ENCODE measurements around the gene CNTNAP2. TPM values are rescaled to one million over a fixed set of nuclear protein-coding genes. Genes with fewer than 3 reads are reported as not detected.

CNTNAP2 gene
- total RNA-seq, 1 experiment from 2014 or later, result 60.0 TPM

- CTCF ChIA-PET, result no interaction called here
- no peak overlapping the region for H3K27ac ChIP-seq (ENCODE audit: low read depth, low read length, poor library complexity, severe bottlenecking)
- intact Hi-C loops (cut with micrococcal nuclease; ENCODE audit: unreplicated experiment), result no loop called here
- H3K4me3 ChIP-seq (ENCODE audit: low read depth, low read length, poor library complexity, severe bottlenecking), result no peak overlapping the region
- no peaks in the 10 kb centered on the region for H3K4me1 ChIP-seq (ENCODE audit: insufficient read depth, low read length, poor library complexity, severe bottlenecking)
- TF ChIP-seq EZH2 (IDR thresholded peaks at IDR 0.05; ENCODE audit: borderline replicate concordance, low read depth, low read length, poor library complexity, severe bottlenecking), result no peak
- TF ChIP-seq, protein P1, sequence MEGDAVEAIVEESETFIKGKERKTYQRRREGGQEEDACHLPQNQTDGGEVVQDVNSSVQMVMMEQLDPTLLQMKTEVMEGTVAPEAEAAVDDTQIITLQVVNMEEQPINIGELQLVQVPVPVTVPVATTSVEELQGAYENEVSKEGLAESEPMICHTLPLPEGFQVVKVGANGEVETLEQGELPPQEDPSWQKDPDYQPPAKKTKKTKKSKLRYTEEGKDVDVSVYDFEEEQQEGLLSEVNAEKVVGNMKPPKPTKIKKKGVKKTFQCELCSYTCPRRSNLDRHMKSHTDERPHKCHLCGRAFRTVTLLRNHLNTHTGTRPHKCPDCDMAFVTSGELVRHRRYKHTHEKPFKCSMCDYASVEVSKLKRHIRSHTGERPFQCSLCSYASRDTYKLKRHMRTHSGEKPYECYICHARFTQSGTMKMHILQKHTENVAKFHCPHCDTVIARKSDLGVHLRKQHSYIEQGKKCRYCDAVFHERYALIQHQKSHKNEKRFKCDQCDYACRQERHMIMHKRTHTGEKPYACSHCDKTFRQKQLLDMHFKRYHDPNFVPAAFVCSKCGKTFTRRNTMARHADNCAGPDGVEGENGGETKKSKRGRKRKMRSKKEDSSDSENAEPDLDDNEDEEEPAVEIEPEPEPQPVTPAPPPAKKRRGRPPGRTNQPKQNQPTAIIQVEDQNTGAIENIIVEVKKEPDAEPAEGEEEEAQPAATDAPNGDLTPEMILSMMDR (conservative IDR thresholded peaks at IDR 0.05; ENCODE audit: low read depth, low read length), result no peak
- H3K27me3 ChIP-seq (replicated peaks; ENCODE audit: insufficient read depth, low read depth, low read length, poor library complexity), result no peaks in the 10 kb centered on the region
- POLR2A ChIA-PET (ENCODE audit: low non-redundant PET), result no interaction called here
- BruUV-seq (replicated peaks), result no TSS peak
- H3K9me3 ChIP-seq (ENCODE audit: low read depth, low read length, poor library complexity, severe bottlenecking), result no peaks in the 10 kb centered on the region
- no peak for DNase-seq (ENCODE audit: low spot score)
- H3K36me3 ChIP-seq (ENCODE audit: insufficient read depth, low read length, poor library complexity, severe bottlenecking), result no peaks in the 10 kb centered on the region
Measured at GRCh38 chr7:148433521-148434180, 2317.1 kb downstream of the CNTNAP2 start.

DNA sequence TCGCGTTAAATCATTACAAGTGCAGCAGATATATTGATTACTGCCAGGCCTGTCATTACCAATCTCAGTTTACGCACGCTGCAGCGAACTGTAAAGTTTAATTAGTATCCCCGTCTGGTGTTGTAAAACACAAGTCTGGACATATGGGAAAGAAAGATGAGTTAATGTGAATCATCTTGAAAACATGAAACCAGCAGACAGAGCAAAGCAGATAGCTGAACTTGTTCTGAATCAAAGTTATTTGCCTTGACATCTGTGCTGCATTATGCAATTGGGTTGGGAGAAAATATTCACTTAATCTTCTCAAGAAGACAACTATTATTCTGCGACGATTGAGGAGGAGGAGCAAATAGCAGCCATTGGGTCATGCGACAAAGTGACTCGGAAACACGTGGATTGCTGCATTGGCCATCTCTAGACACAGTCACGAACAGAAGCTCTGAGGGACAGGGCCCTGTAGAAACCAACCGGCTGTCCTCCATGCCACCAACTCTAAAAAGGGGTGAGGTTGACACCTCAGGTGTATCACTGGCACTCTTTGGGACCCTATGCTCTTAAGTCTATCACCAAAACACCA, 2317.7 kb downstream of the CNTNAP2 start:
- POLR2A ChIA-PET (ENCODE audit: low non-redundant PET), result no interaction called here
- no peak for TF ChIP-seq EZH2 (IDR thresholded peaks at IDR 0.05; ENCODE audit: borderline replicate concordance, low read depth, low read length, poor library complexity, severe bottlenecking)
- TF ChIP-seq, protein P1 (conservative IDR thresholded peaks at IDR 0.05; ENCODE audit: low read depth, low read length), result no peak

GRCh38 chr7:148434887-148435286, 2318.3 kb downstream of the CNTNAP2 start:
- H3K27me3 ChIP-seq (replicated peaks; ENCODE audit: insufficient read depth, low read depth, low read length, poor library complexity), result no peaks in the 10 kb centered on the region
- BruUV-seq (replicated peaks), result no TSS peak
- no peaks in the 10 kb centered on the region for H3K4me1 ChIP-seq (ENCODE audit: insufficient read depth, low read length, poor library complexity, severe bottlenecking)
- no peak overlapping the region for H3K4me3 ChIP-seq (ENCODE audit: low read depth, low read length, poor library complexity, severe bottlenecking)
- ChIA-PET CTCF (no interaction called here), POLR2A (ENCODE audit: low non-redundant PET) (no interaction called here)
- H3K36me3 ChIP-seq (ENCODE audit: insufficient read depth, low read length, poor library complexity, severe bottlenecking), result no peaks in the 10 kb centered on the region
- DNase-seq (ENCODE audit: low spot score), result no peak
- intact Hi-C loops (cut with micrococcal nuclease; ENCODE audit: unreplicated experiment), result no loop called here
- no peaks in the 10 kb centered on the region for H3K9me3 ChIP-seq (ENCODE audit: low read depth, low read length, poor library complexity, severe bottlenecking)
- no peak for TF ChIP-seq EZH2 (IDR thresholded peaks at IDR 0.05; ENCODE audit: borderline replicate concordance, low read depth, low read length, poor library complexity, severe bottlenecking)
- TF ChIP-seq, protein P1 (conservative IDR thresholded peaks at IDR 0.05; ENCODE audit: low read depth, low read length), result no peak
- no peak overlapping the region for H3K27ac ChIP-seq (ENCODE audit: low read depth, low read length, poor library complexity, severe bottlenecking)

More for the DNA sequence above, 2317.7 kb downstream of the CNTNAP2 start:
- DNase-seq (ENCODE audit: low spot score), result no peak
- no peaks in the 10 kb centered on the region for H3K9me3 ChIP-seq (ENCODE audit: low read depth, low read length, poor library complexity, severe bottlenecking)
- no peak overlapping the region for H3K27ac ChIP-seq (ENCODE audit: low read depth, low read length, poor library complexity, severe bottlenecking)
- no peaks in the 10 kb centered on the region for H3K36me3 ChIP-seq (ENCODE audit: insufficient read depth, low read length, poor library complexity, severe bottlenecking)
- no peaks in the 10 kb centered on the region for H3K4me1 ChIP-seq (ENCODE audit: insufficient read depth, low read length, poor library complexity, severe bottlenecking)
- intact Hi-C loops (cut with micrococcal nuclease; ENCODE audit: unreplicated experiment), result no loop called here
- H3K27me3 ChIP-seq (replicated peaks; ENCODE audit: insufficient read depth, low read depth, low read length, poor library complexity), result no peaks in the 10 kb centered on the region
- no TSS peak for BruUV-seq (replicated peaks)
- CTCF ChIA-PET, result no interaction called here
- no peak overlapping the region for H3K4me3 ChIP-seq (ENCODE audit: low read depth, low read length, poor library complexity, severe bottlenecking)
